Right ventricle myocardium superior (tissue), 1 donor: Measurements from ENCODE around the gene MIA3. TPM values are rescaled to one million over a fixed set of nuclear protein-coding genes. Genes with fewer than 3 reads are reported as not detected.

Experiments used
- ATAC-seq: fragments of 200-7000 bp; cut with Tn5 transposase; one replicate; pipeline ENCODE4 v1.9.1; 2020; ENCODE audit warnings: mild to moderate bottlenecking; ENCODE audit not compliant: poor library complexity
- DNase-seq: peaks from one replicate; pipeline ENCODE4 v3.0.0-alpha.2; 2020
- intact Hi-C: fragments of 100-400 bp; cut with DNase I; formaldehyde crosslinking; loops from one replicate; pipeline ENCODE4 v1.11.2; 2022
- total RNA-seq: library from RNA; stranded (reverse); fragmentation: NEBNext Ultra II Directional; extraction: Animal tissue kit (Norgen Biotek cat#: 25700); gene quantifications from one replicate; pipeline ENCODE4 v1.2.1, GENCODE V29; 2021
- donor health status: DM: no; HTN: yes; CAD: no; lungs with severe emphysema.

The MIA3 gene
- total RNA-seq, 1 donor from 2014 or later, result 49.2 TPM

- peak; percentile 72 for DNase-seq
- intact Hi-C loops, result no loop called here
- peak; percentile 39 for ATAC-seq
Observed at GRCh38 chr1:222711319-222712252, 93.7 kb downstream of the MIA3 start.

GRCh38 chr1:222712253-222713090 lies 94.6 kb downstream of the MIA3 start, which contains the start of the genes AIDA and BROX:
Gene AIDA, minus strand, starts transcription at chr1:222712491. Its CDS starts 174 bp downstream, at chr1:222712317.
Gene BROX, plus strand, starts transcription at chr1:222712564. Its CDS starts 3,136 bp downstream, at chr1:222715700.
- intact Hi-C loops, result no loop called here
- ATAC-seq, result peak; percentile 97
- DNase-seq, result peak; percentile 97

DNA sequence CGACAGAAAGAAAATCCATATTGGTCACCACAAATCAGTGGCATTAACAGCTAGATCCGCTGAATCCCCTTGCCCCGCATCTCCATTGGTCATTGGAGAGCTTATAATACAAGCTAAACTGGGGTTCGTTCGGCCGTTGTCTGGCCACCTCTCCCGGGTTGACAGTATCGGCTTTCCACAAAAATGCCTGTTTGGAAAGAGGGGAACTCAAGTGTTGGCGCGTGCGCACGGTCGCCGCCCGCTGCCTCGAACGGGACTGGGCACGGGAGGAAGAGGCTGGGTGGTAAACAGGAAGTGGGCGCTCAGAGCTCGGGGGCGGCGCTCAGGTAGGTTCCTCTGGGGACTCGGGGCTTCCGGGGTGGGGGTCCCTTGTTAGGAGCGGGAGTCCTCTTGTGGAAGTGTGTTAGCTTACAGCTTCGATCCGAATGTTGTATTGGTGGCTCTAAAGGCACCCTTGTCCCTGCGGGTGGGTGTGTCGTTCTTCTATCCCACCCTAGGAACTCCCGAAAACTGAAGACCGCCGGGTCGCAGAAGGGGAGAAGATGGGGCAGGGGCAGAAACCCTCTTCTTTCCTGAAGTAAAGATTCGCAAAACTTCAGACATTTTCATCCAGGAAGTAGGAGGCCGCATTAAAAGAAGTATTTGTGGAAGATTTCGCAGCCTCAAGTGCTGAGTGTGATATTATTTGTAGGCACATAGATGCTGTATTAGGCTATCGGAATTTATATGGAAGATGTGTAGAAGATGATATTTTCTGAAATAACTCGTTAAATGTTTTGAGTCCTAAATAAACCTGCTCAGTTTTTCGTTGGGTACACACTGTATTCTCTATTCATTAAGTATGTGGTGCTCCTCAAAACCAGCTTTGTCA lies 95.4 kb downstream of the MIA3 start:
- DNase-seq (peak; percentile 96), ATAC-seq (peak; percentile 91)
- intact Hi-C loops, result no loop called here

DNA sequence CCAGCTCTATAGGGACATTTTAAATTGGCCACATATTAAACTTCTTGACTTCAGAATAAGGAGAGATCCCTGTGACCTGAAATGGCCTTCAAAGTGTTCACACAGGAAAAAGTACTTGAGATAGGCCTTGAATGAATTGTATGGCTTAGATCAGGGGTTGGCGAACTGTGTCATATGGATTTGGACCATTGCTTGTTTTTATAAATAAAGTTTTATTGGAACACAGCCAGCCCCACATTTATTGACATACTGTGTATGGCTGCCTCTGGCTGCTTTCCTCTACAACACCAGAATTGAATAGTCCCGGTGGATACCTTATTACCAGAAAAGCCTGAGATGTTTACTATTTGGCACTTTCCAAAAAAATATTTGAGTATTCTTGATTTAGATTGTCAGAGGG lies 98.5 kb downstream of the MIA3 start:
- intact Hi-C loops, result no loop called here
- no peak for ATAC-seq
- no peak for DNase-seq

Other genes starting within 250 kb of the MIA3 start
- gene HHIPL2, start 70.0 kb upstream of the MIA3 start, total RNA-seq, result not detected
- 2.5 TPM for gene TAF1A, start 28.2 kb upstream of the MIA3 start, total RNA-seq
- 46.9 TPM for gene AIDA, start 94.4 kb downstream of the MIA3 start, total RNA-seq
- gene BROX, start 94.5 kb downstream of the MIA3 start, total RNA-seq, result 22.8 TPM
- not detected for gene FAM177B, start 119.1 kb downstream of the MIA3 start, total RNA-seq
- gene DISP1, start 196.9 kb downstream of the MIA3 start, total RNA-seq, result 5.1 TPM